Pancreas (tissue), 10 donors: ENCODE data around the gene EIF2AK2. TPM values are rescaled to one million over a fixed set of nuclear protein-coding genes. Genes with fewer than 3 reads are reported as not detected.

Experiments
- ATAC-seq, 4 donors: fragments of 200-7000 bp; cut with Tn5 transposase; one replicate each; pipeline versions ENCODE4 v1.8.0 to v1.9.1; 2020; ENCODE audit warnings: mild to moderate bottlenecking in 4 of 4, moderate library complexity in 4 of 4
- DNase-seq, 6 donors: peaks; one replicate each; pipeline ENCODE4 v3.0.0-alpha.2; 2020
- FAIRE-seq: peaks from 2 replicates; lab custom pipeline; 2012; peaks lifted over from hg19 to GRCh38; lab: Jason Lieb, UNC
- H3K27ac ChIP-seq, 4 donors: fragments of 200-600 bp; sonication (generic); 1 replicate in 3 of 4; 2 replicates in 1 of 4; pipeline versions ENCODE4 v1.5.0 to v1.8.0; 2020
- H3K27me3 ChIP-seq, 4 donors: fragments of 200-600 bp; one replicate each; pipeline ENCODE4 v1.8.0; 2021
- H3K36me3 ChIP-seq, 3 donors: fragments of 200-600 bp; sonication (generic) in 1 of 3; one replicate each; pipeline versions ENCODE4 v1.5.0 to v1.8.0; 2020 to 2021
- H3K4me1 ChIP-seq, 3 donors: fragments of 200-600 bp; one replicate each; pipeline ENCODE4 v1.8.0; 2021
- H3K4me3 ChIP-seq, 4 donors: fragments of 200-600 bp; sonication (generic) in 2 of 4; one replicate each; pipeline versions ENCODE4 v1.5.0 to v1.8.0; 2020 to 2021
- H3K9me3 ChIP-seq, 4 donors: fragments of 200-600 bp; one replicate each; pipeline ENCODE4 v1.8.0; 2021
- CTCF ChIP-seq, 4 donors: fragments of 200-600 bp; sonication (generic) in 3 of 4; IDR thresholded peaks; one replicate each; pipeline versions ENCODE4 v1.5.0 to v1.8.0; 2021; ENCODE audit warnings: antibody characterized with exemption in 4 of 4
- WGBS, 2 donors: extraction: QIAGEN DNeasy Blood & Tissue Kit; methylation state at CpG; one replicate each; pipeline ENCODE4 v1.1.7; 2013; 5-methylcytosine and 5-hydroxymethylcytosine counted together
- intact Hi-C, 3 donors: fragments of 100-400 bp; cut with DNase I; formaldehyde crosslinking; loops; one replicate each; pipeline versions ENCODE4 v1.11.1 to v1.14.2; 2022
- polyA plus RNA-seq, 2 donors: library from polyadenylated mRNA; stranded (reverse); fragments of 200-250 nt; gene quantifications; one replicate each; pipeline ENCODE4 v1.2.3, GENCODE V29; 2013
- total RNA-seq, 6 donors: library from RNA; stranded (reverse); fragmentation: NEBNext Ultra II Directional in 4 of 6; extraction: Animal tissue kit (Norgen Biotek cat#: 25700) in 4 of 6; gene quantifications; one replicate each; pipeline versions ENCODE4 v1.2.1 to v1.2.4, GENCODE V29; 2021 to 2023
- donor health status: healthy with polysubstance abuse.
- donor health status: DM: no; HTN: no; CAD: no; lungs with moderate emphysema.
- donor health status: DM: no; HTN: no; CAD: no.
- donor health status: control.
- donor health status: control.
- donor health status: Bipolar disorder and iron deficiency.
- donor health status: DM: yes; HTN: yes; CAD: no.
- donor health status: DM: no; HTN: no; CAD: no.
- donor health status: DM: no; HTN: no; CAD: no.
- donor health status: DM: yes; HTN: yes; CAD: no.

The EIF2AK2 gene
- total and polyA plus RNA-seq, 8 donors, result 2.6 to 22.6 (median 14.4) TPM

- ATAC-seq (no peak), FAIRE-seq (no peak), DNase-seq (no peak)
- TF ChIP-seq CTCF (IDR thresholded peaks at IDR 0.05), result no peak
- Histone ChIP-seq H3K27me3 (no peaks in the 10 kb centered on the region), H3K36me3 (peaks cover 0 to 29% (median 0%) of the 10 kb centered on the region in 3 donors), H3K4me1 (no peaks in the 10 kb centered on the region), H3K9me3 (no peaks in the 10 kb centered on the region), H3K4me3 (no peak overlapping the region), H3K27ac (no peak overlapping the region)
- WGBS, 2 donors, result 87 to 95% methylated on average over 1 of the region's 1 CpG
- intact Hi-C loops, result no loop called here
Measured at GRCh38 chr2:37117566-37117965, 39.2 kb downstream of the EIF2AK2 start.

- Histone ChIP-seq H3K9me3 (no peaks in the 10 kb centered on the region), H3K27me3 (no peaks in the 10 kb centered on the region), H3K27ac (no peak overlapping the region), H3K4me1 (no peaks in the 10 kb centered on the region), H3K36me3 (peaks cover 0 to 37% (median 4%) of the 10 kb centered on the region in 3 donors), H3K4me3 (no peak overlapping the region)
- DNase-seq (no peak), FAIRE-seq (no peak), ATAC-seq (no peak)
- WGBS, 2 donors, result 81 to 96% methylated on average over 2 of the region's 2 CpGs
- no peak for TF ChIP-seq CTCF (IDR thresholded peaks at IDR 0.05)
- intact Hi-C loops, result no loop called here
Measured at GRCh38 chr2:37111958-37112357, 44.8 kb downstream of the EIF2AK2 start.

- Histone ChIP-seq H3K4me3 (no peak overlapping the region), H3K27me3 (no peaks in the 10 kb centered on the region), H3K36me3 (peaks cover 0 to 35% (median 7%) of the 10 kb centered on the region in 3 donors), H3K9me3 (no peaks in the 10 kb centered on the region), H3K4me1 (no peaks in the 10 kb centered on the region), H3K27ac (no peak overlapping the region)
- TF ChIP-seq CTCF (IDR thresholded peaks at IDR 0.05), result no peak
- no peak for ATAC-seq
- FAIRE-seq, result no peak
- 93 to 94% methylated on average over 4 of the region's 4 CpGs for WGBS, 2 donors
- no peak for DNase-seq
- intact Hi-C loops, result no loop called here
Measured at GRCh38 chr2:37110306-37111212, 46.2 kb downstream of the EIF2AK2 start.

GRCh38 chr2:37109523-37109922 is 47.3 kb downstream of the EIF2AK2 start:
- DNase-seq, result no peak
- 91 to 93% methylated on average over 4 of the region's 4 CpGs for WGBS, 2 donors
- no peaks in the 10 kb centered on the region for H3K9me3 ChIP-seq
- no peak for TF ChIP-seq CTCF (IDR thresholded peaks at IDR 0.05)
- H3K27me3 ChIP-seq, result no peaks in the 10 kb centered on the region
- peaks cover 0 to 33% (median 7%) of the 10 kb centered on the region in 3 donors for H3K36me3 ChIP-seq
- ATAC-seq, result no peak
- H3K4me3 ChIP-seq, result no peak overlapping the region
- no peak overlapping the region for H3K27ac ChIP-seq
- no peak for FAIRE-seq
- H3K4me1 ChIP-seq, result no peaks in the 10 kb centered on the region
- intact Hi-C loops, result no loop called here

GRCh38 chr2:37105150-37105549 is 51.6 kb downstream of the EIF2AK2 start:
- no peaks in the 10 kb centered on the region for H3K4me1 ChIP-seq
- no peaks in the 10 kb centered on the region for H3K27me3 ChIP-seq
- WGBS, 2 donors, result 93 to 97% methylated on average over 5 of the region's 5 CpGs
- ATAC-seq (no peak), FAIRE-seq (no peak), DNase-seq (no peak)
- H3K9me3 ChIP-seq, result no peaks in the 10 kb centered on the region
- H3K36me3 ChIP-seq, result peaks cover 0 to 18% (median 7%) of the 10 kb centered on the region in 3 donors
- no peak for TF ChIP-seq CTCF (IDR thresholded peaks at IDR 0.05)
- intact Hi-C loops, result no loop called here
- no peak overlapping the region for H3K27ac ChIP-seq
- H3K4me3 ChIP-seq, result no peak overlapping the region
